IMR-90 (cell line): ENCODE data around the gene SP140. TPM values are rescaled to one million over a fixed set of nuclear protein-coding genes. Genes with fewer than 3 reads are reported as not detected.

Source experiments
- ATAC-seq: fragments of 200-7000 bp; cut with Tn5 transposase; 2 replicates; pipeline ENCODE4 v1.9.1; 2020; ENCODE audit warnings: low read depth, mild to moderate bottlenecking, moderate library complexity
- BruUV-seq: library from RNA; stranded (reverse); fragments of 400-500 nt; replicated peaks from 2 replicates; lab custom pipeline; 2021; lab: Mats Ljungman, UMichigan
- CTCF ChIA-PET: fragments of 300-600 bp; formaldehyde crosslinking; extraction: SDS; loops from one replicate; lab custom pipeline; 2021; ENCODE audit warnings: antibody characterized with exemption; lab: Yijun Ruan, JAX
- POLR2A ChIA-PET: fragments of 300-600 bp; sonication (Branson Sonifier 250); formaldehyde crosslinking; loops from one replicate; lab custom pipeline; 2022; ENCODE audit warnings: antibody characterized with exemption; ENCODE audit not compliant: unreplicated experiment; lab: Charles Lee
- DNase-seq: peaks from one replicate; pipeline ENCODE4 v3.0.0; 2013
- H2AFZ ChIP-seq: replicated peaks from 2 replicates; pipeline ENCODE3; 2013; ENCODE audit warnings: low read length, mild to moderate bottlenecking; ENCODE audit not compliant: poor library complexity
- H2AK5ac ChIP-seq: 2 replicates; pipeline ENCODE4 v1.6.1; 2013; ENCODE audit warnings: low read depth, low read length, inconsistent platforms
- H2AK9ac ChIP-seq: replicated peaks from 2 replicates; pipeline ENCODE3; 2013; ENCODE audit warnings: mild to moderate bottlenecking, low read depth, low read length, moderate library complexity; ENCODE audit not compliant: poor library complexity
- H2BK120ac ChIP-seq: 2 replicates; pipeline ENCODE4 v1.6.1; 2013; ENCODE audit warnings: low read depth, low read length, inconsistent platforms
- H2BK15ac ChIP-seq: 3 replicates; pipeline ENCODE4 v1.6.1; 2013; ENCODE audit warnings: low read depth, low read length, inconsistent platforms
- H2BK20ac ChIP-seq: 2 replicates; pipeline ENCODE4 v1.6.1; 2013; ENCODE audit warnings: low read depth, mild to moderate bottlenecking, inconsistent platforms, low read length, moderate library complexity
- H2BK5ac ChIP-seq: 2 replicates; pipeline ENCODE4 v1.6.1; 2013; ENCODE audit warnings: mild to moderate bottlenecking, low read depth, low read length, inconsistent platforms; ENCODE audit not compliant: poor library complexity, severe bottlenecking
- H3K14ac ChIP-seq: replicated peaks from 2 replicates; pipeline ENCODE4 v1.6.1; 2013; ENCODE audit warnings: low read depth, low read length, inconsistent platforms
- H3K18ac ChIP-seq: 2 replicates; pipeline ENCODE4 v1.6.1; 2013; ENCODE audit warnings: low read depth, low read length, control low read depth
- H3K23ac ChIP-seq: 2 replicates; pipeline ENCODE4 v1.6.1; 2013; ENCODE audit warnings: low read depth, low read length, inconsistent platforms
- H3K27ac ChIP-seq: 2 replicates; pipeline ENCODE4 v1.5.1; 2013; ENCODE audit warnings: mild to moderate bottlenecking, control low read depth, low read length; ENCODE audit not compliant: insufficient read depth
- H3K27me3 ChIP-seq: 2 replicates; pipeline ENCODE4 v1.6.1; 2013; ENCODE audit warnings: low read length; ENCODE audit not compliant: control insufficient read depth, insufficient read depth
- H3K36me3 ChIP-seq: 2 replicates; pipeline ENCODE4 v1.6.1; 2013; ENCODE audit warnings: low read length, mixed read lengths; ENCODE audit not compliant: control insufficient read depth, insufficient read depth
- H3K4ac ChIP-seq: 2 replicates; pipeline ENCODE4 v1.6.1; 2013; ENCODE audit warnings: low read depth, low read length, inconsistent platforms
- H3K4me1 ChIP-seq: 2 replicates; pipeline ENCODE4 v1.6.1; 2013; ENCODE audit warnings: low read length, mixed read lengths; ENCODE audit not compliant: control insufficient read depth, insufficient read depth
- H3K4me2 ChIP-seq: 2 replicates; pipeline ENCODE4 v1.6.1; 2013; ENCODE audit warnings: low read depth, mild to moderate bottlenecking, control low read depth, low read length, moderate library complexity
- H3K4me3 ChIP-seq: 2 replicates; pipeline ENCODE4 v1.5.1; 2013; ENCODE audit warnings: low read depth, mild to moderate bottlenecking, control low read depth, low read length, moderate library complexity; ENCODE audit not compliant: insufficient read depth
- H3K56ac ChIP-seq: 2 replicates; pipeline ENCODE4 v1.6.1; 2013; ENCODE audit warnings: low read length, inconsistent platforms; ENCODE audit not compliant: insufficient read depth; ENCODE audit errors: extremely low read depth
- H3K79me1 ChIP-seq, 2 experiments: 2 replicates each; pipeline ENCODE4 v1.6.1; 2013; ENCODE audit warnings: low read length in 2 of 2, inconsistent platforms in 1 of 2, low read depth in 1 of 2
- H3K9ac ChIP-seq: 2 replicates; pipeline ENCODE4 v1.6.1; 2013; ENCODE audit warnings: low read depth, low read length, control low read depth
- H3K9me1 ChIP-seq: 2 replicates; pipeline ENCODE4 v1.6.1; 2013; ENCODE audit warnings: low read length, inconsistent platforms; ENCODE audit not compliant: insufficient read depth
- H3K9me3 ChIP-seq: 2 replicates; pipeline ENCODE4 v1.6.1; 2013; ENCODE audit warnings: low read length; ENCODE audit not compliant: control insufficient read depth, insufficient read depth
- H4K20me1 ChIP-seq: 2 replicates; pipeline ENCODE4 v1.6.1; 2013; ENCODE audit warnings: low read length, inconsistent platforms; ENCODE audit not compliant: insufficient read depth
- H4K5ac ChIP-seq: 2 replicates; pipeline ENCODE4 v1.6.1; 2013; ENCODE audit warnings: mild to moderate bottlenecking, low read depth, low read length, control low read depth
- H4K8ac ChIP-seq, 2 experiments: 2 replicates each; pipeline ENCODE4 v1.6.1; 2013; ENCODE audit warnings: low read depth in 2 of 2, low read length in 2 of 2, control low read depth in 1 of 2, inconsistent platforms in 1 of 2
- H4K91ac ChIP-seq: 2 replicates; pipeline ENCODE4 v1.6.1; 2013; ENCODE audit warnings: low read depth, low read length, inconsistent platforms; ENCODE audit not compliant: insufficient read depth
- BHLHE40 ChIP-seq: fragments of 150-350 bp; IDR thresholded peaks from 2 replicates; pipeline ENCODE4 v1.6.1; 2016; ENCODE audit warnings: mild to moderate bottlenecking, low read depth, low read length
- CEBPB ChIP-seq: IDR thresholded peaks from 2 replicates; pipeline ENCODE4 v1.6.1; 2012; ENCODE audit warnings: low read depth, low read length, improper control_type of control experiment
- CHD1 ChIP-seq: IDR thresholded peaks from 2 replicates; pipeline ENCODE4 v1.6.1; 2012; ENCODE audit warnings: low read depth, low read length, improper control_type of control experiment
- FOS ChIP-seq: fragments of 150-350 bp; IDR thresholded peaks from 2 replicates; pipeline ENCODE4 v1.6.1; 2016; ENCODE audit warnings: low read depth, low read length
- MAFK ChIP-seq: IDR thresholded peaks from 2 replicates; pipeline ENCODE4 v1.6.1; 2012; ENCODE audit warnings: low read depth, low read length, improper control_type of control experiment
- MAZ ChIP-seq: IDR thresholded peaks from 2 replicates; pipeline ENCODE4 v1.6.1; 2012; ENCODE audit warnings: low read depth, mild to moderate bottlenecking, low read length, improper control_type of control experiment, moderate library complexity, borderline replicate concordance
- MXI1 ChIP-seq: IDR thresholded peaks from 2 replicates; pipeline ENCODE4 v1.6.1; 2012; ENCODE audit warnings: low read depth, mild to moderate bottlenecking, low read length, moderate library complexity, borderline replicate concordance
- NFE2L2 ChIP-seq: fragments of 150-350 bp; IDR thresholded peaks from 2 replicates; pipeline ENCODE4 v1.6.1; 2016; ENCODE audit warnings: low read depth, mild to moderate bottlenecking, low read length
- POLR2A ChIP-seq: IDR thresholded peaks from 2 replicates; pipeline ENCODE4 v1.6.1; 2012; ENCODE audit warnings: mild to moderate bottlenecking, low read depth, low read length
- RAD21 ChIP-seq: IDR thresholded peaks from 2 replicates; pipeline ENCODE4 v1.6.1; 2012; ENCODE audit warnings: low read length, improper control_type of control experiment
- RCOR1 ChIP-seq: IDR thresholded peaks from 2 replicates; pipeline ENCODE4 v1.6.1; 2012; ENCODE audit warnings: mild to moderate bottlenecking, low read length, improper control_type of control experiment; ENCODE audit not compliant: insufficient replicate concordance
- RFX5 ChIP-seq: IDR thresholded peaks from 2 replicates; pipeline ENCODE4 v1.8.0; 2012; ENCODE audit warnings: low read depth, mild to moderate bottlenecking, low read length, moderate library complexity
- SMC3 ChIP-seq: fragments of 150-350 bp; IDR thresholded peaks from 2 replicates; pipeline ENCODE4 v1.6.1; 2016; ENCODE audit warnings: low read depth, mild to moderate bottlenecking, antibody characterized with exemption, low read length, moderate library complexity
- WGBS, 2 experiments: methylation state at CpG; one replicate each; pipeline versions ENCODE4 v1.1.5 to v1.1.7; 2013; ENCODE audit warnings: missing lambda C conversion rate in 2 of 2; ENCODE audit not compliant: insufficient read length in 1 of 2; ENCODE audit errors: extremely low coverage in 2 of 2; 5-methylcytosine and 5-hydroxymethylcytosine counted together
- dilution Hi-C: fragments of 300-500 bp; cut with HindIII; formaldehyde crosslinking; loops from one replicate; pipeline ENCODE4 v1.14.3; 2018; ENCODE audit warnings: low sequenced_read_pairs; ENCODE audit not compliant: unreplicated experiment
- in situ Hi-C: fragments of 300-500 bp; cut with MboI; formaldehyde crosslinking; loops from 3 replicates; pipeline ENCODE4 v1.14.3; 2019; ENCODE audit warnings: low sequenced_read_pairs, inconsistent platforms, mixed read lengths
- intact Hi-C: fragments of 100-400 bp; cut with micrococcal nuclease; formaldehyde crosslinking; loops from 2 replicates; pipeline ENCODE4 v1.10.0; 2022
- polyA plus RNA-seq, 3 experiments: library from polyadenylated mRNA; depleted of rRNA; stranded (reverse); fragments of >200 nt; gene quantifications; 2 replicates each; pipeline ENCODE4 v1.2.3, GENCODE V29; 2012; ENCODE audit warnings: low replicate concordance in 1 of 3
- total RNA-seq: library from RNA; depleted of rRNA; stranded (reverse); fragments of >200 nt; gene quantifications from 2 replicates; pipeline ENCODE4 v1.2.3, GENCODE V29; 2012
- TF ChIP-seq, protein P1 (sequence below): fragments of 150-350 bp; IDR thresholded peaks from 2 replicates; pipeline ENCODE4 v1.6.1; 2017; ENCODE audit warnings: mild to moderate bottlenecking, antibody characterized with exemption, low read length, low read depth
- TF ChIP-seq, protein P2 (sequence below): conservative IDR thresholded peaks from 2 replicates; pipeline ENCODE4 v1.5.1; 2012; ENCODE audit warnings: mild to moderate bottlenecking, low read depth, low read length, improper control_type of control experiment
- TF ChIP-seq, protein P3 (sequence below): fragments of 150-350 bp; IDR thresholded peaks from 2 replicates; pipeline ENCODE4 v1.6.1; 2016; ENCODE audit warnings: low read depth, mild to moderate bottlenecking, low read length, moderate library complexity, borderline replicate concordance

The SP140 gene
- total and polyA plus RNA-seq, 2 of the 4 experiments (the other 2 are of a cell fraction), result 1.4 TPM

DNA sequence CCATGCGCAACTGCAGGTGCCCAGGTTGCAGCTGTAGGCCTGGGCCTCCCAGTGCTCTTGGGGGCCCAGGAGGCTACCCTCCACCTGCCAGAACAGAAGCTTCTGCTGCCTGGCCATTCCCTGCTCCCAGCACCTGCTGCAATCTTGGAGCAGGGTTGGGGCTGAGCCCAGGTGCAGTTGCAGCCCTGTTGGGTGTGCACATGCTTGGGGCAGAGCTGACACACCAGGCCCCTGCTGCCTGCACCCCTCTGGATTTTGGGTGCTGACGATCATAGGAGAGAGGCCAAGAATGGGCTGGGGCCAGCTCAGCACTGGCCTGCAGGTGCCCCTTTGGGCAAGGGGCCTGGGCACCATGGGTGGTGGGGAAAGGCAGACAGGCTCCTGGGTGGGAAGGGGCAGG is 80.9 kb downstream of the SP140 start:
- dilution Hi-C loops (no loop called here), intact Hi-C loops (no loop called here), in situ Hi-C loops (no loop called here)
- no peak for TF ChIP-seq RCOR1
- TF ChIP-seq, protein P1, sequence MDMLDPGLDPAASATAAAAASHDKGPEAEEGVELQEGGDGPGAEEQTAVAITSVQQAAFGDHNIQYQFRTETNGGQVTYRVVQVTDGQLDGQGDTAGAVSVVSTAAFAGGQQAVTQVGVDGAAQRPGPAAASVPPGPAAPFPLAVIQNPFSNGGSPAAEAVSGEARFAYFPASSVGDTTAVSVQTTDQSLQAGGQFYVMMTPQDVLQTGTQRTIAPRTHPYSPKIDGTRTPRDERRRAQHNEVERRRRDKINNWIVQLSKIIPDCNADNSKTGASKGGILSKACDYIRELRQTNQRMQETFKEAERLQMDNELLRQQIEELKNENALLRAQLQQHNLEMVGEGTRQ, result no peak
- no peak for TF ChIP-seq RFX5
- TF ChIP-seq FOS, result no peak
- TF ChIP-seq CHD1, result no peak
- no peak for TF ChIP-seq RAD21
- no peak for TF ChIP-seq POLR2A
- no peak for TF ChIP-seq MAFK
- no peak for TF ChIP-seq SMC3
- no peak for TF ChIP-seq NFE2L2
- TF ChIP-seq, protein P2, sequence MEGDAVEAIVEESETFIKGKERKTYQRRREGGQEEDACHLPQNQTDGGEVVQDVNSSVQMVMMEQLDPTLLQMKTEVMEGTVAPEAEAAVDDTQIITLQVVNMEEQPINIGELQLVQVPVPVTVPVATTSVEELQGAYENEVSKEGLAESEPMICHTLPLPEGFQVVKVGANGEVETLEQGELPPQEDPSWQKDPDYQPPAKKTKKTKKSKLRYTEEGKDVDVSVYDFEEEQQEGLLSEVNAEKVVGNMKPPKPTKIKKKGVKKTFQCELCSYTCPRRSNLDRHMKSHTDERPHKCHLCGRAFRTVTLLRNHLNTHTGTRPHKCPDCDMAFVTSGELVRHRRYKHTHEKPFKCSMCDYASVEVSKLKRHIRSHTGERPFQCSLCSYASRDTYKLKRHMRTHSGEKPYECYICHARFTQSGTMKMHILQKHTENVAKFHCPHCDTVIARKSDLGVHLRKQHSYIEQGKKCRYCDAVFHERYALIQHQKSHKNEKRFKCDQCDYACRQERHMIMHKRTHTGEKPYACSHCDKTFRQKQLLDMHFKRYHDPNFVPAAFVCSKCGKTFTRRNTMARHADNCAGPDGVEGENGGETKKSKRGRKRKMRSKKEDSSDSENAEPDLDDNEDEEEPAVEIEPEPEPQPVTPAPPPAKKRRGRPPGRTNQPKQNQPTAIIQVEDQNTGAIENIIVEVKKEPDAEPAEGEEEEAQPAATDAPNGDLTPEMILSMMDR, result no peak
- TF ChIP-seq, protein P3, sequence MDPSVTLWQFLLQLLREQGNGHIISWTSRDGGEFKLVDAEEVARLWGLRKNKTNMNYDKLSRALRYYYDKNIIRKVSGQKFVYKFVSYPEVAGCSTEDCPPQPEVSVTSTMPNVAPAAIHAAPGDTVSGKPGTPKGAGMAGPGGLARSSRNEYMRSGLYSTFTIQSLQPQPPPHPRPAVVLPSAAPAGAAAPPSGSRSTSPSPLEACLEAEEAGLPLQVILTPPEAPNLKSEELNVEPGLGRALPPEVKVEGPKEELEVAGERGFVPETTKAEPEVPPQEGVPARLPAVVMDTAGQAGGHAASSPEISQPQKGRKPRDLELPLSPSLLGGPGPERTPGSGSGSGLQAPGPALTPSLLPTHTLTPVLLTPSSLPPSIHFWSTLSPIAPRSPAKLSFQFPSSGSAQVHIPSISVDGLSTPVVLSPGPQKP, result no peak
- TF ChIP-seq CEBPB, result no peak
- no peak for TF ChIP-seq MXI1
- TF ChIP-seq MAZ, result no peak
- no peak for TF ChIP-seq BHLHE40
- Histone ChIP-seq H3K4me3 (no peak overlapping the region), H3K36me3 (no peaks in the 10 kb centered on the region), H3K14ac (no peak overlapping the region), H2BK15ac (no peak overlapping the region), H4K91ac (no peak overlapping the region), H3K27me3 (no peaks in the 10 kb centered on the region), H2AK9ac (no peak overlapping the region), H3K9me3 (no peaks in the 10 kb centered on the region), H3K56ac (no peak overlapping the region), H4K8ac (no peak overlapping the region), H4K20me1 (no peaks in the 10 kb centered on the region), H3K79me1 (no peaks in the 10 kb centered on the region), H2BK20ac (no peak overlapping the region), H2AFZ (no peak overlapping the region), H2BK120ac (no peak overlapping the region), H4K5ac (no peak overlapping the region), H3K4ac (no peak overlapping the region), H3K23ac (no peak overlapping the region), H2AK5ac (no peak overlapping the region), H3K9me1 (peaks cover 2% of the 10 kb centered on the region; the same call in 1 of the 2 replicates), H3K18ac (no peak overlapping the region), H3K4me2 (no peak overlapping the region), H2BK5ac (no peak overlapping the region), H3K9ac (no peak overlapping the region), H3K4me1 (peaks cover 2% of the 10 kb centered on the region; the same call in 1 of the 2 replicates), H3K27ac (no peak overlapping the region)
- ATAC-seq (no peak), DNase-seq (no peak)
- no TSS peak for BruUV-seq
- CTCF ChIA-PET, result no interaction called here
- WGBS, 2 experiments, result no CpG with 5 or more reads among the region's 2 CpGs
- POLR2A ChIA-PET, result no interaction called here
